ENCODE measurements around the gene S100B.

GRCh38 chr21:46610018-46610701 lies 5.3 kb upstream of the S100B start:
- TF ChIP-seq CTCF (IDR thresholded peaks at IDR 0.05) = no peak
- no peak for TF ChIP-seq POLR2A (IDR thresholded peaks at IDR 0.05)
- TF ChIP-seq EP300 (IDR thresholded peaks at IDR 0.05; ENCODE audit: low read depth) = no peak

Measured in transverse colon (tissue), 3 donors.